22Rv1 (cell line): ENCODE measurements around the gene IGLL1.

ENCODE experiments used
- H3K27ac ChIP-seq: fragments of 450-650 bp; 2 replicates; pipeline ENCODE4 v1.5.1; 2017
- ZFX ChIP-seq: fragments of 450-650 bp; IDR thresholded peaks from 2 replicates; pipeline ENCODE4 v1.6.1; 2017; ENCODE audit warnings: antibody characterized with exemption, borderline replicate concordance
- TF ChIP-seq, protein P1 (sequence below): fragments of 450-650 bp; IDR thresholded peaks from 2 replicates; pipeline ENCODE4 v1.5.1; 2017; ENCODE audit warnings: mild to moderate bottlenecking

The IGLL1 gene

DNA sequence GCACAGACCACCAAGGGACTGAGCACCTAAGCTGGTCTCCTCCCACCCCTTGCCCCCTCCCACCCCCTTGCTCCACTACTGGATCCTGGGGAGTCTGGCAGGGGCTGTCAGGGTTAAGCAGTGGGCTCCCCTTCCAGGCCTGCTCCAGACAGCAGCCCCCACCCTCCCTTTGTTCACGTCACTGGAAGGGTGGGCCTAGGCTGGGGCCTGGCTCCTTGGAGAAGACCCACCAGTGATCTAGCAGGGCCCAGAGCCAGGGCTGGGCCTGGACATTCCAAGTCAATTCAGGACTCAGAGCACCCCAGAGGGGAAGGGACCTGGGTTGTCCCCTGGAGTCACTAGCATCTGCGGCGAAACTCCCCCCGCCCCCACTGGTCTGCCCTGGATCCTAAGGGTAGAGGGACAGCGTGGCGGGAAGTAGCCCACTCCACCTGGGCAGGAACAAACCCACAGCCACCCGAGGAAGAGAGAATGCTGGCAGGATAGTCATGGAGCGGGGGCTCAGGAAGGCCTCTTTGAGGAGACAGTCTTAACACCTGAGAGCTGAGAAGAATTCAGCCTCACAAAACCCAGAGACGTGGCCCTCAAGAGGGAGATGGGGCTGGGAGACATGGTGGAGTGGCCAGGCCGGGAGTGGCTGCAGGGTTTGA lies 45.8 kb downstream of the IGLL1 start:
- peak overlapping the region; percentile 100 for H3K27ac ChIP-seq
- TF ChIP-seq, protein P1, sequence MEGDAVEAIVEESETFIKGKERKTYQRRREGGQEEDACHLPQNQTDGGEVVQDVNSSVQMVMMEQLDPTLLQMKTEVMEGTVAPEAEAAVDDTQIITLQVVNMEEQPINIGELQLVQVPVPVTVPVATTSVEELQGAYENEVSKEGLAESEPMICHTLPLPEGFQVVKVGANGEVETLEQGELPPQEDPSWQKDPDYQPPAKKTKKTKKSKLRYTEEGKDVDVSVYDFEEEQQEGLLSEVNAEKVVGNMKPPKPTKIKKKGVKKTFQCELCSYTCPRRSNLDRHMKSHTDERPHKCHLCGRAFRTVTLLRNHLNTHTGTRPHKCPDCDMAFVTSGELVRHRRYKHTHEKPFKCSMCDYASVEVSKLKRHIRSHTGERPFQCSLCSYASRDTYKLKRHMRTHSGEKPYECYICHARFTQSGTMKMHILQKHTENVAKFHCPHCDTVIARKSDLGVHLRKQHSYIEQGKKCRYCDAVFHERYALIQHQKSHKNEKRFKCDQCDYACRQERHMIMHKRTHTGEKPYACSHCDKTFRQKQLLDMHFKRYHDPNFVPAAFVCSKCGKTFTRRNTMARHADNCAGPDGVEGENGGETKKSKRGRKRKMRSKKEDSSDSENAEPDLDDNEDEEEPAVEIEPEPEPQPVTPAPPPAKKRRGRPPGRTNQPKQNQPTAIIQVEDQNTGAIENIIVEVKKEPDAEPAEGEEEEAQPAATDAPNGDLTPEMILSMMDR = no peak
- no peak for TF ChIP-seq ZFX

GRCh38 chr22:23533771-23534191 lies 46.3 kb downstream of the IGLL1 start:
- peak overlapping the region; percentile 100 for H3K27ac ChIP-seq
- TF ChIP-seq, protein P1 = no peak
- TF ChIP-seq ZFX = no peak

DNA sequence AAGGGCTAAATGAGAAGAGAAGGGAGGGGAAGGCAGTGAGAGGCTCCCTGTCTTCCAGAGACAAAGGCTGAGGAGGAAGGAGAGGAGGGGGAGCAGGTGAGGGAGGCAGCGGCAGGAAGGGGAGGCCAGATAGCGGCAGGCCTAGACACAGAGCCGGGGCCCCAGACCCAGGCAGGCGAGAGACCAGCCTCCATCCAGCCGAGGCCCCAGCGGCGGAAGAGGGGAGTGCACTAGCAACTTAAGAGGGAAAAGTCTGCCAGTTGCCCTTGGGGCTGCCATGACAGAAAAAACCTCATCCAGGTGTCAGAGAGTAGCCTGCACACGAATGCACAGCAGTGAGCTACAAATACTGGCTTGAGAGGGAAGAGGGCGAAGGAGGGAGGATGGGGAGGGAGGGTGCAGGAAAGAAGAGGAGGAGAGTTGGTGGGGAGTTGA lies 46.7 kb downstream of the IGLL1 start:
- peak overlapping the region; percentile 100 for H3K27ac ChIP-seq
- TF ChIP-seq, protein P1 = peak; percentile 38
- TF ChIP-seq ZFX = no peak

DNA sequence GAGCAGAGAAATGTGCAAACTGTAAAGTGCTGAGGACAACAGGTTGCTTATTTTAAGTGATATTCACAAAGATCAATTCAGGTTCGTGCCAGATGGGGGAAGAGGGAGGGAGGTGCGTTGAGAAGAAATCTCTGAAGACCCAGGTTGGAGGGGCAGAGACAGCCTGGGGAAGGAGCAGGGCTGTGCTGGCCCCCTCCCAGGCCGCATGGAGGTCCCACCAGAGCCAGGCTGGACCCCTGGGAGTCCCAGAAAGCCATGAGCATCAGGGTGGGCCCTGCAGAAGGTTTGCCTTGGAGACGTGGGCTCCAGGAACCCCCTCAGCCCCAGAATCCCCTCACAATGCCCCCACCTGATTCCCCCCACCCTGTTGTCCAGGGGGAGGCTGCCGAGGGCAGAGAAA lies 47.4 kb downstream of the IGLL1 start:
- H3K27ac ChIP-seq = peak overlapping the region; percentile 100

DNA sequence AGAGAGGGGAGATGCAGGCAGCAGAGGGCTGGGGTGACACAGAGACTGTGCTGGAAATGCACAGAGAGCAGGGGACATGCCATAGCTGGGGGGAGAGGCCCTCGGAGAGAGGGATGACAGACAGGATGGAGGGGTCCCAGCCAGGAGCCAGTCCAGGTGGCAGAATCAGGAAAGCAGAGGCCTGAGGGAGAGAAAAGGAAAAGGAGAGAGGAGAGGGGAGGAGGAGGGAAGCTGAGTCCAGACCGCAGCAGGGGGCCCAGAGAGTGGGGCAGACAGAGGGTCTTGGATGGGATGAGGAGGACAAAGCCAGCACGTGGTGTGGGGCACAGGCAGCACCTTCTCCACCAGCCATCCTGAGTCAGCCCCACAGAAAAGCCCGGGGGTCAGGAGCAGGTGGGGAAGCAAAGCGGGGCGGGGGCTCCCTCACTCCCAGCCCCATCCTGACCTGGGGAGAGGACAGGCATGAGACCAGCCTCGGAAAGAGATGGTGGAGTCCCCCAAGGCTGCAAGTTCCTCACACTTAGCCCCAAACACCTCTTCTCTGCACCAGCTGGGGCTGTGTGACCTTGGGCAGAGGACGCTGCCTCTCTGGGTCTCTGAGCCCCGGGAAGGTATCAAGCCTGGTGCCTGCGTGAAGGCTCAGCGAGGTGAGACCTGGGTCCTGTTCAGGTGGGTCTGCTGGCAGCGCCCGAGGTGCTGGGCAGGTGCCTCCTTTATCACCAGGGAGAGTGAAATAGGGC lies 48.0 kb downstream of the IGLL1 start:
- H3K27ac ChIP-seq = peak overlapping the region; percentile 100
- TF ChIP-seq, protein P1 = no peak

More for the DNA sequence above, 47.4 kb downstream of the IGLL1 start:
- TF ChIP-seq, protein P1 = no peak
- TF ChIP-seq ZFX = no peak

DNA sequence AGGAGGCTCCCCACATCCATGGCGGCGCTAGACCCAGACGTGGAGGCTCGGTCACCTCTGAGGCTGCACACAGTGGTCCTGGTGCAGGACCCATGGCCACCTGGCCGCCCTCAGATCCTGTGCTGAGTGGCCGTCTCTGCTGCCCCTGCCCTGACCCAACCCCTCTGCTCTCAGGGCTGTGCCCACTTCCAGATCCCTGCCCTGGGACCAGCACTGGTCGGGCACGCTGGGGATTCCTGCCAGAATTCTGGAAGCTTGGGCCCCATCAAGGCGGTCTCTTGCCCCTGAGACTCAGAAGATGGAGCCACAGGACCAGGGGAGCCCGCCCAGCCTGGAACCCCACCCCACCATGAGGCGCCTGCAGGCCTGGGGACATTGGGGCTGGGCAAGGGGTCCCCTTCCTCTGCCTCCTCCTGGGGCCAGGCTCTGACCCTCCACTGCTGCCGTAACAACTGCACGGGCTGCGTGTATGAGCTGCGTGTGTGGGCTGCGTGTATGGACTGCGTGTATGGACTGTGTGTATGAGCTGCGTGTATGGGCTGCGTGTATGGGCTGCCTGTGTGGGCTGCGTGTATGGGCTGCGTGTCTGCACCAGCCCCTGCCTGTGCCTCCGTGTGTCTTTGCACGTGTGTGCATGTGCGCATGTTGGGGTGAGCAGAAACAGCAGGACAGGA lies 48.7 kb downstream of the IGLL1 start:
- H3K27ac ChIP-seq = peak overlapping the region; percentile 100
- TF ChIP-seq, protein P1 = no peak
- TF ChIP-seq ZFX = no peak

DNA sequence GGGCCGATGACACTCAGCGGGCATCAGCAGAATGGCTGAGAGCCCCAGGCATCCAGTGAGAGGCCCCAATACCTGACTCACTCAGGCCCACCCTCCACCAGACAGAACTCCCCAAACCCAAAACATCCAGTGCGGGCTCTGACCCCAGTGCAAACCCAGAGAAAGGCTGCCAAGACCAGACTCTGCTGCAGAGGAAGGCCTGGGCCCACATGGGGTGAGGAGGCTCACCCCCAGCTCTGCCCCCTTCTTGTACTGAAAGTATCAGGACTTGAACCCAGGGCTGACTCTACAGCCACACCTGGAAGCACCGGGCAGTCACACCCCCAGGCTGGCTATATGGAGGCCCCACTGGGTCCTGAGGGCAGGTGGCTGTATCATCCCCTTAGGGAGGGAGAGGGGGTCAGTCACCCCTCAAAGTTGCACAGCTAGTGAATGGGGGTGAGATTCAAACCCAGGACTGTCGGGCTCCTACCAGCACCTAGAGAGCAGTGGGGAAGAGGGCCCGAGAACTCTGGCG lies 49.3 kb downstream of the IGLL1 start:
- peak overlapping the region; percentile 100 for H3K27ac ChIP-seq
- no peak for TF ChIP-seq ZFX
- TF ChIP-seq, protein P1 = no peak
